Measurements from ENCODE around the gene EZR.

The EZR gene

DNA sequence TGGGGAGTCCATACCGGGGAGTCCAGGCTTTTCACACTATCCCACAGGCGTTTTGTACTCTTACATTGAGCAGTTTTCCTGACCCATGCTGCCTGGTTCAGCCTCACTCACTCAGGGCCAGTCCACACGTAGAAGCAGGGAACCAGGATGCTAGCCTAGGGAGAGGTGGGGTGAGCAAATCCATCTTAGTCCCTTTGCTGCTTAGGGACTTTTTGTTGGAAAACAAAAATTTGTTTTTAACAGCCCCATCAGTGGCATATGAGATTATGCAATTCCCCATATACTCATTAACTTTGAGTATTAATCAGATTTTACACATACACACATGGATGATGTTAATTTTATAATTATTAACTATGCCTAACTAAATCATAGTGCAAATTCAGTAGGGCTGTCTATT is 84.2 kb downstream of the EZR start:
- Histone ChIP-seq H3K27ac (ENCODE audit: insufficient read depth, low read length, poor library complexity, severe bottlenecking) (no peak overlapping the region), H3K4me3 (ENCODE audit: insufficient read depth, low read depth, low read length, poor library complexity, severe bottlenecking) (no peak overlapping the region), H3K27me3 (replicated peaks; ENCODE audit: control insufficient read depth, insufficient read depth, low read length, poor library complexity, severe bottlenecking) (no peaks in the 10 kb centered on the region), H3K36me3 (ENCODE audit: control insufficient read depth, insufficient read depth, low read length) (peaks cover 24% of the 10 kb centered on the region), H3K4me1 (ENCODE audit: control insufficient read depth, insufficient read depth, low read length, poor library complexity, severe bottlenecking) (no peaks in the 10 kb centered on the region), H3K9me3 (ENCODE audit: control insufficient read depth, low read length) (peaks cover 10% of the 10 kb centered on the region)
- DNase-seq, result no peak

GRCh38 chr6:158730541-158730907 is 88.6 kb downstream of the EZR start:
- Histone ChIP-seq H3K36me3 (ENCODE audit: control insufficient read depth, insufficient read depth, low read length) (peaks cover 19% of the 10 kb centered on the region), H3K9me3 (ENCODE audit: control insufficient read depth, low read length) (peaks cover 5% of the 10 kb centered on the region), H3K27me3 (replicated peaks; ENCODE audit: control insufficient read depth, insufficient read depth, low read length, poor library complexity, severe bottlenecking) (no peaks in the 10 kb centered on the region), H3K4me3 (ENCODE audit: insufficient read depth, low read depth, low read length, poor library complexity, severe bottlenecking) (no peak overlapping the region), H3K27ac (ENCODE audit: insufficient read depth, low read length, poor library complexity, severe bottlenecking) (no peak overlapping the region), H3K4me1 (ENCODE audit: control insufficient read depth, insufficient read depth, low read length, poor library complexity, severe bottlenecking) (no peaks in the 10 kb centered on the region)
- no peak for DNase-seq

DNA sequence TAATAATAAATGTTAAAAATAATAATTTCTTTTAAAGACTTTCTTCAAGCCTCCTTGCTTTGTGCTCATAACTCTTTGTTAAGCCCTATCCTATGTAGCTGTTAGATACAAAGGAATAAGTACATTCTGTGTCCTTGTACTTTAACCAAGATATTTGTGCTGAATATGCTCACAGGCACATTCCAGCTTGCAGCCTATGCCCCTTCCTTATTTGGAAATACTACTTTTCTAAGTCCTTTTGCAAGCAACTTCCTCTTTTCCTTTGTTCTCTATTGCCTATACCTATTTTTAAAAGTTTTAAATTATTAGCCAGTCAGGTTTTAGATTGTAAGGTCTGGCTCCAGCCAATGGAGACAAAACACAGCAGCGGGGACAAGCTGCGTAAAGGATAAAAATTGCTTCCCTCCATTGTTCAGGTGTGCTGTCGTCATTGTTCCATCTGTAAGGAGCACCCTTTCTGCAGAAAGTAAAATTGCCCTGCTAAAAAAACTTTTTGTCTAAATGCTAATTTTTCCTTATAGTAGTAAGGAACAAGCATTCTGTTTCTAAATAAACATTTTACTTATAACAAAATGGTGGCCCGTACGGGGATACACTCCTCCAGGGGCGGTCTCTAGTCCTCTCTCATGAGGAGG is 89.1 kb downstream of the EZR start:
- no peaks in the 10 kb centered on the region for H3K27me3 ChIP-seq (replicated peaks; ENCODE audit: control insufficient read depth, insufficient read depth, low read length, poor library complexity, severe bottlenecking)
- no peaks in the 10 kb centered on the region for H3K4me1 ChIP-seq (ENCODE audit: control insufficient read depth, insufficient read depth, low read length, poor library complexity, severe bottlenecking)
- H3K27ac ChIP-seq (ENCODE audit: insufficient read depth, low read length, poor library complexity, severe bottlenecking), result no peak overlapping the region
- no peak for DNase-seq
- peaks cover 22% of the 10 kb centered on the region for H3K36me3 ChIP-seq (ENCODE audit: control insufficient read depth, insufficient read depth, low read length)
- H3K4me3 ChIP-seq (ENCODE audit: insufficient read depth, low read depth, low read length, poor library complexity, severe bottlenecking), result no peak overlapping the region
- peaks cover 5% of the 10 kb centered on the region for H3K9me3 ChIP-seq (ENCODE audit: control insufficient read depth, low read length)

DNA sequence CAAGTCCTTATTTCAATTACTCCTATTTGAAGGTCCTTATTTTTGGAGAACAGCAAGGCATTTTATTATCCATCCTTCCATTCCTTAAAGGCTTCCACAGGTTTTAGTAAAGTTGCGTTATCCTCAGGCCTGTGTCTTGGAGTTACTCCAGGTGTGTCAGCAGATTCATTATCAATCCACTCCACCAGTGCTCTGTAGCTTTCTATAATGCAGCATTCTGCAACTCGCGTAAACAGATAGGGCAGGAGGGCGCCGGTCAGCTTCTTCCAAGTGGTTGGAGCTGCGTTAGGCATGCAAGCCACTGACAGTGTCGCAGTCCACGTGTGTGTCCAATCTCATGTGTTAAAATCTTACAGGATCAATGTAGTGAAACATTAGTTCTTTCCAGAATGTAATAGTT is 93.5 kb downstream of the EZR start:
- Histone ChIP-seq H3K27me3 (replicated peaks; ENCODE audit: control insufficient read depth, insufficient read depth, low read length, poor library complexity, severe bottlenecking) (no peaks in the 10 kb centered on the region), H3K4me1 (ENCODE audit: control insufficient read depth, insufficient read depth, low read length, poor library complexity, severe bottlenecking) (peaks cover 7% of the 10 kb centered on the region), H3K9me3 (ENCODE audit: control insufficient read depth, low read length) (no peaks in the 10 kb centered on the region), H3K27ac (ENCODE audit: insufficient read depth, low read length, poor library complexity, severe bottlenecking) (no peak overlapping the region), H3K4me3 (ENCODE audit: insufficient read depth, low read depth, low read length, poor library complexity, severe bottlenecking) (no peak overlapping the region), H3K36me3 (ENCODE audit: control insufficient read depth, insufficient read depth, low read length) (peaks cover 12% of the 10 kb centered on the region)
- DNase-seq, result no peak

GRCh38 chr6:158722176-158722729 is 96.9 kb downstream of the EZR start:
- Histone ChIP-seq H3K36me3 (ENCODE audit: control insufficient read depth, insufficient read depth, low read length) (peaks cover 8% of the 10 kb centered on the region), H3K27me3 (replicated peaks; ENCODE audit: control insufficient read depth, insufficient read depth, low read length, poor library complexity, severe bottlenecking) (no peaks in the 10 kb centered on the region), H3K27ac (ENCODE audit: insufficient read depth, low read length, poor library complexity, severe bottlenecking) (no peak overlapping the region), H3K9me3 (ENCODE audit: control insufficient read depth, low read length) (no peaks in the 10 kb centered on the region), H3K4me1 (ENCODE audit: control insufficient read depth, insufficient read depth, low read length, poor library complexity, severe bottlenecking) (peaks cover 28% of the 10 kb centered on the region), H3K4me3 (ENCODE audit: insufficient read depth, low read depth, low read length, poor library complexity, severe bottlenecking) (no peak overlapping the region)
- no peak for DNase-seq

GRCh38 chr6:158718461-158719046 is 100.6 kb downstream of the EZR start:
- Histone ChIP-seq H3K27me3 (replicated peaks; ENCODE audit: control insufficient read depth, insufficient read depth, low read length, poor library complexity, severe bottlenecking) (no peaks in the 10 kb centered on the region), H3K4me3 (ENCODE audit: insufficient read depth, low read depth, low read length, poor library complexity, severe bottlenecking) (no peak overlapping the region), H3K36me3 (ENCODE audit: control insufficient read depth, insufficient read depth, low read length) (peaks cover 8% of the 10 kb centered on the region), H3K4me1 (ENCODE audit: control insufficient read depth, insufficient read depth, low read length, poor library complexity, severe bottlenecking) (peaks cover 34% of the 10 kb centered on the region), H3K27ac (ENCODE audit: insufficient read depth, low read length, poor library complexity, severe bottlenecking) (no peak overlapping the region), H3K9me3 (ENCODE audit: control insufficient read depth, low read length) (no peaks in the 10 kb centered on the region)
- DNase-seq, result no peak

DNA sequence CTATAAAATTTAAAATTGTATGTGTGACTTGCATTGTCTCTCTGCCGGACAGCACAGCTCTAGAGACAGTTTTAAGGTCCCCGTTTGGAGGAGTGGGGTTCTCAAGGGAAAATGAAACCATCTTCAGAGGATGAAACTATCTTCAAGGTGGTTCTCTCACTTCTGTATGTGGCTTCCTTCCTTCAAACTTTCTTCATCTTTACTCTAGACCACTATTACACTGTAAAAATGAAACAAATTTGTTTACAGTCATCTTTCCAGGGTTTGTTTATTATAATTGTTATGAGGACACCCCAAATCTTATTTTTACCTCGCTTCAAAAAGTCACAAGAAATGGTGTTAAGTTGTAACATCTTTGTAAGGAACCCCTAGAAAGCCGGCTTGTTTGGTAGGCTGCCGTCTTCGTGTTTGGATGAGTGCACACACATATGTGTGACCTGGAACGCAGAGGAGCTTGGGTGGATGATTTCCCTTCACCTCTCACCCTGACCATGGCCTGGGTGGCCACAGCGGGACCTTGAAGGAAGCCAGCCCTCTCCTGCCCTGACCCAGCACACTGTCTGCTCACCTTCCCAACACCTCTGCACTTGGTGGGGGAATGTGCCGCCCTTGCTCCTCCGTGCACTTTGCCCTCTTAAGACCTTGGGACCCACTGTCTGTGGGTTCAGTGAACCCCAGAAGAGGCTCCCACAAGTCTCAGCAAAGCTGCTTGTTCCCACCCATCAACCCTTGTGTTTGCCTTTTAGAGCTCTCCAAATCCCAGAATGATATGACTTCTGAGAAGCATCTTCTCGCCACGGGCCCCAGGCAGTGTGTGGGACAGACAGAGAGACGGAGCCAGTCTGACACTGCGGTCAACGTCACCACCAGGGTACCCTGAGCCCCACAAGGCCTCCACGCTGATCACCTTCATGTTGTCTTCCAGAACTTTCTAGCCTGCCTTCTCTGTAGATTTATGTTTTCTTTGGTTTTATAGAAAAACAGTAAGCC is 101.5 kb downstream of the EZR start:
- Histone ChIP-seq H3K36me3 (ENCODE audit: control insufficient read depth, insufficient read depth, low read length) (peaks cover 14% of the 10 kb centered on the region), H3K4me3 (ENCODE audit: insufficient read depth, low read depth, low read length, poor library complexity, severe bottlenecking) (no peak overlapping the region), H3K27ac (ENCODE audit: insufficient read depth, low read length, poor library complexity, severe bottlenecking) (peak overlapping the region; percentile 24), H3K27me3 (replicated peaks; ENCODE audit: control insufficient read depth, insufficient read depth, low read length, poor library complexity, severe bottlenecking) (no peaks in the 10 kb centered on the region), H3K4me1 (ENCODE audit: control insufficient read depth, insufficient read depth, low read length, poor library complexity, severe bottlenecking) (peaks cover 34% of the 10 kb centered on the region), H3K9me3 (ENCODE audit: control insufficient read depth, low read length) (no peaks in the 10 kb centered on the region)
- no peak for DNase-seq
